Stimulated activated CD4-positive, alpha-beta T cell treated with anti-CD3 and anti-CD28 coated beads, Interleukin-12 subunit alpha, Interleukin-12 subunit beta, amount 100 ng/mL, for 48 hours (primary cell): ENCODE results near the gene TFDP3.

Experiments used
- DNase-seq, 3 donors: peaks; one replicate each; pipeline ENCODE4 v3.0.0-alpha.2; 2020; ENCODE audit warnings: low read depth in 2 of 3, low spot score in 1 of 3

TFDP3 gene, protein sequence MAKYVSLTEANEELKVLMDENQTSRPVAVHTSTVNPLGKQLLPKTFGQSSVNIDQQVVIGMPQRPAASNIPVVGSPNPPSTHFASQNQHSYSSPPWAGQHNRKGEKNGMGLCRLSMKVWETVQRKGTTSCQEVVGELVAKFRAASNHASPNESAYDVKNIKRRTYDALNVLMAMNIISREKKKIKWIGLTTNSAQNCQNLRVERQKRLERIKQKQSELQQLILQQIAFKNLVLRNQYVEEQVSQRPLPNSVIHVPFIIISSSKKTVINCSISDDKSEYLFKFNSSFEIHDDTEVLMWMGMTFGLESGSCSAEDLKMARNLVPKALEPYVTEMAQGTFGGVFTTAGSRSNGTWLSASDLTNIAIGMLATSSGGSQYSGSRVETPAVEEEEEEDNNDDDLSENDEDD

DNA sequence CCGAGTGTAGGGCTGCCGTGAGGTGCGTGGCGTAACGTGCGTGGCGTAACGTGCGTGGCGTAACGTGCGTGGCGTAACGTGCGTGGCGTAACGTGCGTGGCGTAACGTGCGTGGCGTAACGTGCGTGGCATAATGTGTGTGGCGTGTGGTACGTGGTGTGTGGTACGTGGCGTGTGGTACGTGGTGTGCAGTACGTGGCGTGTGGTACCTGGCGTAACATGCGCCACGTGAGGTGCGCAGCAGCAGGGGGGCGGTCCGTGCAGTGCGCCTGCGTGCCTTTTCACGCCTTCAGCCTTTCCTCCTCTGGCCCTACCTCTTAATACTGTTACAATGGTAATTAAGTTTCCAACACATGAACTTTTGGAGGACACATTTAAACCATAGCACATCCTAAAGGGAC is at the start of gene TFDP3:
Gene TFDP3 (minus strand): TSS at position 26 of the 400 bp plus-strand sequence. CDS start 95 bp downstream, outside the sequence.
- DNase-seq: no peak

DNA sequence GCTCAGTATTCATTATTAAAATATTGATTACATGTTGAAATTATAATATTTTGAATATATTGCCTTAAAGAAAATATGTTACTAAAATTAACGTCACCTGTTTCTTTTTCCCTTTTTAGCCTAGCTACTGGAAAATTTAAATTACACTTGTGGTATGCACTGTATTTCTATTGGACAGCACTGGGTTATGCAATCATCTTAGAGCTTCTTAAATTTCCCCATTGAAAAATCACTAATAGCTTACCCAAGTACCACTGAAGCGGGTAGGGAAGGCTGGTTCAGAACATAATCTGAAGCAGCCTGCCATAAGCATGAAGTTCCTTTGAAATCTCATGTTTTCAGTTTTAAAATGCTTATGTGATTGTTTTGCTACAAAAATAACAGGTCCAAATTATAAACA is 49.5 kb upstream of the TFDP3 start:
- DNase-seq: no peak

DNA sequence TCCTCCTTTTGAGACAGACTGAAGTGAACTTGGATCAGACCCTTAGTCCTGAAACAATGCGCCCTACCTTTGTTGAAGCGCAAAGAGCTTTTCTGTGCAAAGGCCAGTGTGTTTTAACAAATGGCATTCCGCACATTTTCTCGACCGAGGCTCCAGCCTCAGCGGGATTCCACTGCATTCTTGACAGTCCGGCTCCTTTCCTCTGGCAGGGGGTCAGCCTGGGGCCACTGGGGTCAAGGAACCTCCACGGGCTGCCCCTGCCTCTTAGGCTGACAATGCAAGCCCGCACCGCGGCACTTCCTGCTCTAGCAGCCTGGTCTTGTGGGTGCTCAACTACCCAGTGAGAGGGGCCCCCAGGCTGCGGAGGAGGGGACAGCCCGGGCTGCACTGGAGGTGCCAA is 47.2 kb upstream of the TFDP3 start:
- no peak for DNase-seq

DNA sequence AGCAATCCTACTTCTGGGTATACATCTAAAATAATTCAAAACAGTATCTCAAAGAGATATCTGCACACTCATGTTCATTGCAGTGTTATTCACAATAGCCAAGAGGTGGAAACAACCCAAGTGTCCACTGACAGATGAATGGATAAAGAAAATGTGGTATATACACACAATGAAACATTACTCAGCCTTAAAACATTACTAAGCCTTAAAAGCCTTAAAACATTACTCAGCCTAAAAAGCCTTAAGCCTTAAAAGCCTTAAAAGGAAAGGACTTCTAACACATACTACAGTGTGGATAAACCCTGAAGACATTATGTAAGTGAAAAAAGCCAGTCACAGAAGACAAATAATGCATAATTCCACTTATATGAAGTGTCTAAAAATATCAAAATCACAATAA is 40.3 kb upstream of the TFDP3 start:
- no peak for DNase-seq

DNA sequence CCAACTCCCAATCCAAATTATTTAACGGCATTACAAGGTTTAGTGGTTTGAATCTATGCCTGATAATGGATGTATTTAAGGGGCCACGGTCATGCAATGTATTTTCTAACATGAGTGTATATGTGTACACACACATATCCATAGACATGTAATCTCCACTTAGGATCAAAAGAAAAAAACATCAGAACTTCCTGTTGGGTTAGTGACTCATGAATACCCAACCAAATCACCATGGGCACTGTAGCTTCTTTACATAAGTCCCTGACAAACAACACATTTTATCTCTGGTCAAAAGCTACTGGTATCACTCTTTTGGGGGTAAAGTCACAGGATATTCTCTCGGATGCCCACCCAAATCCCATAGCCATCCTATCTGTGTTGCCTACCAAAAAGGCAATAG is 36.5 kb upstream of the TFDP3 start:
- DNase-seq: no peak

DNA sequence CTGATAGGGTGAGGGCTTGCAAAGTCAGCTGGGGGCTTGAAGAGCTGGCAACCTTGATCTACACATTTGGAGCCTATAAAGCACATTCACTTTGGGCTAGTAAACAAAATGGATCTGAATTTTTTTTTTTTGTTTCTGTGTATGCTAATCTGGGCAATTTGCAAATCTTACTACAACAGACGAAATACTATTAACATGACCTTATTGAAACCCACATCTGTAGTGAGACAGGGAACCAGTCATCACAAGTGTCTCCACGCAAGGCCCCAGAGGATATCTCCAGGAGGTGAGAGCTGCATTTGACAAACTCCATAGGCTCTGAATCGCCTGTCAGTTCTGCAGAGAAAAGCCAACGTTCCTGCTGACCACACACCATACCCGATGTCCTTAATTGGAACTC is 33.0 kb upstream of the TFDP3 start:
- no peak for DNase-seq

DNA sequence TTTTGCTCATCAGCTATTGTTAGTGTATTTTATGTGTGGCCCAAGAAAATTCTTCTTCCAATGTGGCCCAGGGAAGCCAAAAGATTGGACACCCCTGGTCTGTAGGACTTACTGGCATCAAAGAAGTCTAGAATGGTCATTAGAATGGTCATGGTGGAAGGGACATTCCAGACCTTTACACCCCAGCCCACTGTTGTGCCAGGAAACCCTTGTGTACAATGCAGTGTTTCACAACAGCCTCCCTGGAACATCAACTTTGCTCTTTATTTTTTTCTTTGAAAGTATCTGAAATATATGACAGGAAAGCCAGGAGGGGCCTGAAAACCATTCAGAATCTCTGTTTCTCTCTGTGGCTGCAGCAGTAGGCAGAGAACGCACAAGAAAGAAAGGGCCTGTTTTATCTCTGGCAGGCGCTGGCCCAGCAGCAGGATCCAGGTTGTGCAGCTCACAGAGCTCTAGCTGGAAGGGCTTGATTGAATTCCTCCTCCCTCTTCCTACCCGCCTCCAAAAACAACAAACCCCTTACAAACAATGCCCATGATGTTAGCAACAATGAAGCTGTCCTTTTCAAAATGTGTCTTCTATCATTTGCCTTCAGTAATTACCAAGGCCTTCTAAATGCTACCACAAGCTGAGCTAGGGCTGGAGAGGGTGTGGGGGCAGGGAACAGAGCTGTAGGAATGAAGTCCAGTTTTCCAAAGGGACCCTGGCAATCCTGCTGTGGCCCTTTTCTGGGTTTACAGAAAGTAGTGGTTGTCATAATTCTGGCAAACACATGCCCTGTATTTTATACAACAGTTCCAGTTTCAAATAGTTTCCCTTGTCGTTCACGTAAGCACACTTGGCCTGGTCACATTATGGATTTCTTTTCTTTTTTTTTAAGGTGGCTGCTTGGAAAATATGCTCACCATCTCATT is 32.3 kb upstream of the TFDP3 start:
- DNase-seq: no peak

DNA sequence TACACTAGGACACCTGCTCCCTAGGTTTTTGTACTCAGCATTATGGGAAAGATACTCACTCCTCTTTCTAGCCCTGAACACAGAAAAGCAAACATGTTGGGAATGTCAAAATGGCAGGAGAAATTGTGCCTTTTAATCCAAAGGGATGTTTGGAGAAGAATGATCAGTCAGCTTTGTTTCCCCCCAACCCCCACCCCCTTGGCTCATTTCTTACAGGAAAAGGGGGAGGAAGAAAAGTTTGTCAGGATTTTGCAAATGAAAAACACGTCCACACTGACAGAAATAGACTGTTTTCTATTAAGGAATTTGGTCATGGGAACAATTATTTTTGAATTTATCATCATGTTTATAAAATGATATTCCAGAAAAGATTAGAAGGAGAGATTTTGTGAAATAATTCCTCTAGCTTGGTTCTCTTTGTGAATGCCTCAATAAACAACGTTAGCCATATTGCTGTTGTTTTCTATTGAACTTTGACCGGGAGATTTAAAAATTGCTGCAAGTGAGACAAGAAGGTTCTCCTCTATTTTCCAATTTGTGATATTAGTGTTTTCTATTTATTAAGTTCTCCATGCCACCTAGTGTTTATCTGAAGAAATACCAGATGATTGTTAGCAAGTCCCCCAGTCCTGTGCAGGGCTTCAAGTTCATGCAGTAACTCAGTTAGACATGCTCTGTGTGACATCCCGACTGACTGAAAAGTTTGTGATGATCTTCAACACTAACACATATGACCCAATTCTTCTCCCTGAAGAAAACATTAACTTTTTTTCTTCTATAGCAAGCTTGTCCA is 31.3 kb upstream of the TFDP3 start:
- DNase-seq: no peak

DNA sequence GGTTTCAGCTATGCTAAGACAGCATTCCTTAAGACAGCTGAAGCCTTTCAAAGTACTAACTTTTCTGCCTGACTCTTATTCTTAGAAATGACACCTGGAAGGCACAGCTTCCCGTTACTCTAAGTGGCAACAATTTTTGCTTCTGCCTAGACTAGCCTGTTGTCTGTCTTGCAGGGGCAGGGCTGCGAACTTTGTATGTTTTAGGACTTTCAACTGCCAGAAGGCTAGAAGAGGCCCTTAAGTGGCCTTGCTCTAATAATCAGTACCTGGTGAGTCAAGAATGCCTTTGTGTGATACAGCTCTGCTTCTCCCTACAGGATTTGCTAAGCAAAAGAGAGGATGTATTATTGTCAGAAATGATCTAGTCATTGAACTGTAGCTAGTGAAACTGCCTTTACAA is 30.0 kb upstream of the TFDP3 start:
- no peak for DNase-seq

DNA sequence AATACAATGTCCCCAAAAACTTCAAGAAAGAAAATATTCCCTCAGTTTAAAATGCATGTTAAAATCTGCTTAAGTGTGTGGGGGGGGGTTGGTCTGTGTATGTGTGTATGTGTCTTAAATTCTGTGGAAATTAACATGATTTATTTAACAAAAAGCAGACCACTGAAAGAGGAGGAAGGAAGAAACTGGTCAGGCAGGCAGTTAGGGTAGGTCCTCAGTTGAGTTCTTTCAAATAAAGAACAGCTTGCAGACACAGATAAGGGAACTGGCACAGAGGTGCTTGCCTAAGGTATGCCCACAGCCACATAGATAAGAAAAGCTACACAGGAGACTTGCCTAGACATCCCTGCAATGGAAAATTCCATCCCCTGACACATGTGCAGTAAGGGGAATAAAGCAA is 28.8 kb upstream of the TFDP3 start:
- no peak for DNase-seq

DNA sequence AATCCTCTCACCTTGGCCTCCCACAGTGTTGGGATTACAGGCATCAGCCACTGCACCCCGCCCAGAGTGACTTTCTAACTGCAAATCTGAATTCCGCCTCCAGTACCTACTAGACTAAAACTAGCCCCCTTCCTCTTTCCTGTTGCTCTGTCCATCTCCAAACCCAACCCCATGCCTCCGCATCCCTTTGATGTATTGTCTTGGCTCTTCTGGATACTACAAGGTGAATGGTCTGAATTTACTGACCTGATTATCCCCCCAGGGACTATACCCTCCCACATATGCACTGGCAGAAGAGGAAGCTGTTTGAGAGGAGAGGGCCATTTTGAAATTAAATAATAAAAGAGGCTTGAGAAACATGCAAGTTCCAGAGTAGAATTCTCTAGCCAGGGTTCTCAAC is 17.7 kb upstream of the TFDP3 start:
- no peak for DNase-seq

DNA sequence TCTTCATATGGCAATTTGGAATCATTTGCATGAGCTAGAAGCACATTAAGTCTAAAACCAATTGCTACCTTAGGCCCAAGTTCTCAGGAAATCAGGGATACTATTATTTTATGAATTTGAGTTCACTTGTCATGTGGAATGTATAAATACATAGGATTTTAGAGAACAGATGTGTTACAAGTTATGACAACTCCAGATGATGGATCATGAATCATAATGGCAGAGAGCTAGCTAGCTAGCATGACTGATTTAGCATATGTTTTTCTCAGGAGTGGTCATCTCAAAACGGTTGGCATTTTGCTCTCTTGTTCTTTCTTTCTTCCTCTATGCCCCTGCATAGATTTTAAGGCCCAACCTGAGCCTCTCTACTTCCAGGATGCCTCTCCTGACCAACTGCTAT is 14.2 kb upstream of the TFDP3 start:
- no peak for DNase-seq

DNA sequence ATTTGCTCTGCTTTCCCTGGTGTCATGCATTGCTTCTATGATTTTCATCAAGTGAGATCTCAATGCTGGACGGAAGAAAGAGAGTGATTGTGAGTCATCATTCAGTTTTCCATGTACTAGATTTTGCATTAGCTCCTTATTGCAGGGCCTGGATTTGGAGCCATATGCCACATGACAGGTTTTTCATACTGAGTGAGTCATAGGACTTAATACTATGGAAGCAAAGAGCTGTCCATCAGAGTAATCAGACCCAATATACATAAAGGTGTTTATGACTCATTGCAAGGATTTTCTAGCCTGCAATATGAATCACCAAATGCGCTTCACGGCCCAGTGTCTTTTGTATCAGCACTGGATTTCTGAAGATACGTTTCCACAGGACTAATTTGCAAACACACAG is 11.2 kb upstream of the TFDP3 start:
- no peak for DNase-seq

DNA sequence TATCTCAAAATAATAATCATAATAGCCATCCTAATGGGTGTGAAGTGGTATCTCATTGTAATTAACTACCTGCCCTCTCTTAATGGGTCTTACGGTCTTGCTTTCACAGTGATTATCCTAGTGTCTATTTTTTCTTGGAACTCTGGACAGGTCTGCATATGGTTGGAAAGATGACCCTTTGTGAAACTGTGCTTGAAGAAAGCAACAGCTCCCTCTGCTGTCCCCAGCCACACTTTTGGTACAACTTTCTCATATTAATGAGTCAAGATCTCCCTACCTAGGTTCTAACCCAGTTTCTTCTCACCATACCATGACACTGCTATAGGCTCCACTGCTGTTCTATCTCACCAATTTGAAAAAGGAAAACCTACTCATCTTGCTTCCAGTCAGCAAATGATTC is 2.4 kb downstream of the TFDP3 start:
- no peak for DNase-seq

DNA sequence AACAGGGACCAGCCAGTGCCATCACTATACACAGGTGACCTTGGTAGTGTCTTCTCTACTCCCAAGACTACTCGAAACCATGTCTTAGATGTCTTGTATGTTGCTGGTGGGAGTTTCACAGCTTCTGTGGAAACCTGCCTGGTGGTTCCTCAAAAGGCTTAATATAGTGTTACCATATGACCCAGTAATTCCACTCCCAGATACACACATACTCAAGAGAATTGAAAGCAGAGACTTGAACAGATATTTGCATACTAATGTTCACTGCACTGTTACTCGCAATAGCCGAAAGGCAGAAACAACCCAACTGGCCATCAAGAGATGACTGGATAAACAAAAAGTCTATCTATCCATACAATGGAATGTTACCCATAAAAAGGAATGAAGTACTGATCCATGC is 3.1 kb downstream of the TFDP3 start:
- DNase-seq: no peak

DNA sequence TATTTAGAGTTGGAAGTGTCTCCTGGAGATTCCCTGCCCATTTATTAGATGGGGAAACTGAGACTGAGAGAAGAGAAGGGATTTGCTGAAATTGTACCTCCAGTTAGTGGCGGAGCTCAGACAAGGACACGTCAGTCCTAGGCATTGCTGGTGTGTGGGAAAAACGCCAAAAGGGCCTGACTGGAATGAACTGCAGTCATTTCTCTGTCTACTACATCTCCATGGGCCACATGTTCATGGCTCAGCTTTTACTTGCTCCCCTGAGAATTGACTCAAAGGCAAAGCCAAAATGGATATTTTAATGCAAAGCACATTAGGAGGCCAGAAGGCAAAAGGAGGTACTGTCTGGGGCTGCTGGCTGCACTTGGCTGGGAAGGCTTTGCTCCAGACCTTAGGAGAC is 3.9 kb downstream of the TFDP3 start:
- DNase-seq: no peak

DNA sequence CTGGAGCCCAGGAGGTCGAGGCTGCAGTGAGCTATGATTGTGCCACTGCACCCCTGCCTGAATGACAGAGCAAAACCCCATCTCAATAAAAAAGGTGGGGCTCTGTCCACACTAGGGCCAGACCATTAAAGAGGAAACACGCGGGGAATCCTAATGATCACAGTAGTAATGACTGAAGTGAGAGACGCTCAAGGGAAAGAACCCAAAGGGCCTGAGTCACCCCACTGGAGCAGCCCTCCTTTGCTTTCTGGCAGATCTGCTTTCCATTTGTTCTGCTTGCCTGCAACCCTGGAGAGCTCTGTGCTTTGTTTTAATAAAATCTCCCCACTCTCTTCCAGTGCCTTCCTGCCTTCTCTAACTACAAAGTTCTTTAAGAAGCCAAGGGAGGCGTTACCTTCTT is 5.0 kb downstream of the TFDP3 start:
- DNase-seq: no peak

DNA sequence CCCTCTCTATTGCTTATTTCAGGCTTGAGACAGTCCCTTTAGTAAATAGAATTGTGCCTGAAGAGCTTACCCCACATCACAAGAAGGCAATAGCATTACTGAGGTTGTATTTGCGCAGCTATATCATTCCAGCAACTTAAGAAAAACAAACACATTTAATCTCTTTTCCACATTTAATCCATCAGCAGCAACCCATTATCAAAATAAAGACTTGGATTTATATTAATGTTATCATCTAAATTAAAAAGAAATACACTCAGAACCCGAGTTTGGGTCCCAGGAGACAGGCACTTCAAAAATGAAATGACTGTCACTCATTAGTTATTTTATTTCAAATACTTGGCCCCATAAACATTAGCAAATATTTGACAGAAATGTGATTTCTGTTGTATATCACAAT is 10.4 kb downstream of the TFDP3 start:
- no peak for DNase-seq

DNA sequence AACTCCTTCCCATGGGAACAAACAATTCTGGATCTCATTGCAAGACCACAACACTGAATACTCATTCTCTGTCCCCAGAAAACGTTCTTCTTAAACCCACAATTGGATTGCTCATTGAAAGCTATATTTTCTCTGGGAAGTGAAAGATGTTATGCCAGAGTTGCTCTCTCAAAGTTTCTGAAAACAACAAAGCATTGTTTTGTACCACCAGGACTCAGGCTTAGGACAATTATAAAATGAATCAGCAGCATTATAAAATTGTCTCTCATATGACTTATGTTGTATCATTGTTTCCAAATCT is 26.5 kb downstream of the TFDP3 start:
- DNase-seq: no peak

DNA sequence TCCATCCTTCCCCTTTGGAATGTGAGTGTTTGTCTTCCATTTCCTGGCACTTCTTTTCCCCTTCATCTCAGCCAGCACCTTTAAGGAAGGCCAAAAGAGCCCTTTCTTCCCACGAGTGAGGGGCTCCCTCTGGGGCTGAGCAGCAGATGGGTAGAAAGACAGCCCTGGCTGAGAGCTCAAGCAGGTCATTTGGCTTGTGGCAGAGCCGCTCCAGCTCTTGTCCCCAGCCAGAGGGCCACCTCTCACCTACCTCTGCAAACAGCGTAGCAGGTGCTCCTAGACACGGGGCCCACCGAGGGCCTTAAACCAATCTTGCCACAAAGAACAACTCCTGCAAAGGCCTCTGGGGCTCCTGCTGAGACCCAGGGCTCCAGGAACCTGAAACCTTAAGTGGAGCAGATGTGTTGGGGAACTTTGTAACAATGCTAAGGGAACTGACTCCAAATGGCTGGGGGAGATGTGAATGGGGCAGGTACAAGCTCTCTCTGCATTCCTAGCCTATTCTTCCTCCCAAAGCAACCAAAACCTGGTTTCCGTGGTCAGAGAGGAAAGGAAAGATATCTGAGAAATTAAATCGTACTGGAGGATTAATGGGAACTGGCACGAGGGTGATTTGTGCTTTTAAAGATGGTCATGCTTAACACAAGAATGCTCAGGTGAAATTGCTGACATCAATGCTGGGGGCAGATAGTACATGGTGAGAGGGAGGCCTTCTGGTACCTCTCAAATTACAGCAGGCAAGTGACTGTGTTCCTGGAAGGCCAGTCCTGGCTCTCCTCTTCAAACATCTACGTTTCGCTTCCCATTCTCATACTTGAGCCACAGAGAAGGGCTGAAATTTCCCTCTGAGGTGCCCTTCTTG is 27.0 kb downstream of the TFDP3 start:
- no peak for DNase-seq

DNA sequence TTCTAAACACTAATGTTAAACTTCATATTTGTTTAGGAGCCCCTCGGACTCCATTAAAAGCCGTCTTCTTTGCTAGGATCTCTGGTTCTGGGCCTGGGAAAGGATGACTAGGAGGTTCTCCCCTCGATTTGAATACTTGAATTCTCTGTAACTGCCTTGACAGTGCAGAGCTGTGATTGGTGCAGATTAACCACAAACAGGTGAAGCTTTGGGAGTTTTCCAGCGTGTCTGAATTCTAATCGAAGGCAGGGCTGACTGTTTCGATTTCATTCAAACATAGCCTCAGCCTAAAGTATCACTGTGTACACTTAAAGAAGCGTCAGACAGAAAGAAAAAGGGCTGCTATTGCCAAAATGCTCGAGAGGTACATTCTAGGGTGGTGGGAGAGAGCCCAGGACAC is 29.0 kb downstream of the TFDP3 start:
- DNase-seq: no peak
